BLaER1 treated with 17β-estradiol and CSF1 and Interleukin-3, amounts not matched to agents 10 nM and 100 nM (cell line): ENCODE results near the gene YIF1A.

Experiments used
- H3K27ac ChIP-seq, 11 experiments: shearing (Covaris generic); formaldehyde crosslinking; 2 replicates each; pipeline ENCODE4 v1.8.1; 2022
- H3K27me3 ChIP-seq, 11 experiments: shearing (Covaris generic); formaldehyde crosslinking; 2 replicates each; pipeline ENCODE4 v1.8.1; 2022
- H3K36me3 ChIP-seq, 11 experiments: shearing (Covaris generic); formaldehyde crosslinking; 2 replicates each; pipeline ENCODE4 v1.8.1; 2022
- H3K4me1 ChIP-seq, 10 experiments: shearing (Covaris generic); formaldehyde crosslinking; 2 replicates each; pipeline ENCODE4 v1.8.1; 2022
- H3K4me2 ChIP-seq, 11 experiments: shearing (Covaris generic); formaldehyde crosslinking; 2 replicates each; pipeline ENCODE4 v1.8.1; 2022
- H3K4me3 ChIP-seq, 10 experiments: shearing (Covaris generic); formaldehyde crosslinking; 2 replicates each; pipeline ENCODE4 v1.8.1; 2022
- H3K9ac ChIP-seq, 11 experiments: shearing (Covaris generic); formaldehyde crosslinking; 2 replicates each; pipeline ENCODE4 v1.8.1; 2022
- H3K9me3 ChIP-seq, 11 experiments: shearing (Covaris generic); formaldehyde crosslinking; replicated peaks in 1 of 11; 2 replicates each; pipeline ENCODE4 v1.8.1; 2022
- H4K20me1 ChIP-seq, 11 experiments: shearing (Covaris generic); formaldehyde crosslinking; 2 replicates each; pipeline ENCODE4 v1.8.1; 2022
- Cebpa-rat ChIP-seq, 11 experiments: shearing (Covaris generic); IDR thresholded peaks; 2 replicates each; pipeline ENCODE4 v1.8.1; 2022

Gene YIF1A

DNA sequence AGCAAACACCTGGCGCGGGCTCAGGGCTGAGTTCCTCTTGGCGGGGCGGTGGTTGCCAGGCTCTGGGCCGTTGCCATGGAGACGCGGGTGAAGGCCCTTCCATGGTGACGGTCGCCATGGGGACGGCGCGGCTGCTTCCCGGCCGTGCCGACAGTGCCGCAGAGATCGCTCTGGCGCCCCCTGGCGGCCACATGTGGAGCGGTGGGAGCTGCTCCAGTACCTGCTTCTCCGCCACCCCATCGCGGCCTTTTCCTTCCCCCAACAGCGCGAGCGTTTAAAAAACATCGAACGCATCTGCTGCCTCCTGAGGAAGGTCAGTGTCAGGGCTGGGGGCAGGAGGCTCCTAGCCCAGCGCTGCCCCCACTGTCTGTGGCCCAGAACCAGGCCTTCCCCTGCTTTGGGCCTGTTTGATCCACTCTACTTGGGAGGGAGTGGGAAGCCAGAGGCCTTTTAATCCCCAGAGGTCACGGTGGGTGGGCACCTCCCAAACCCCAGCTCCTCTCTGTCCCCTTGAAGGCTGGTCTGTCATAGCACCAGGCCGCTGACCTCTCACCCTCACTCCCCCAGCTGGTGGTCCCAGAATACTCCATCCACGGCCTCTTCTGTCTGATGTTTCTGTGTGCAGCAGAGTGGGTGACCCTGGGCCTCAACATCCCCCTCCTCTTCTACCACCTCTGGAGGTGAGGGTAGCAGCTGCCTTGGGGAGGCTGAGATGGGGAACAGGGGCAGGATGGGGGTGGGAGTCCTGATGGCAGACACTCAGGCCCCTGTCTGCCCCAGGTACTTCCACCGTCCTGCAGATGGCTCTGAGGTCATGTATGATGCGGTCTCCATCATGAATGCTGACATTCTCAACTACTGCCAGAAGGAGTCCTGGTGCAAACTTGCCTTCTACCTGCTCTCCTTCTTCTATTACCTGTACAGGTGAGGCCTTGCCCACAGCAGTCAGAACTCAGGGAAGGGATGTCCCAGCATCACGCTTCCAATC is 6.2 kb downstream of the YIF1A start:
- Histone ChIP-seq H3K27me3 (peaks cover 0 to 20% (median 11%) of the 10 kb centered on the region in 11 experiments; a peak in 13 of 22 replicates), H4K20me1 (peaks cover 12 to 94% (median 49%) of the 10 kb centered on the region in 11 experiments), H3K4me2 (peak overlapping the region; percentile 16 to 86 (median 65)), H3K27ac (peak overlapping the region in 3 of 11 experiments; percentile 18 to 49 (median 25); a peak in 3 of 22 replicates), H3K4me3 (no peak overlapping the region), H3K9ac (peak overlapping the region in 9 of 11 experiments; percentile 16 to 62 (median 47); a peak in 12 of 22 replicates), H3K4me1 (peaks cover 20 to 67% (median 51%) of the 10 kb centered on the region in 10 experiments), H3K36me3 (peaks cover 0 to 30% (median 14%) of the 10 kb centered on the region in 11 experiments; a peak in 14 of 22 replicates), H3K9me3 (no peaks in the 10 kb centered on the region)
- TF ChIP-seq Cebpa-rat (IDR thresholded peaks at IDR 0.05): no peak

DNA sequence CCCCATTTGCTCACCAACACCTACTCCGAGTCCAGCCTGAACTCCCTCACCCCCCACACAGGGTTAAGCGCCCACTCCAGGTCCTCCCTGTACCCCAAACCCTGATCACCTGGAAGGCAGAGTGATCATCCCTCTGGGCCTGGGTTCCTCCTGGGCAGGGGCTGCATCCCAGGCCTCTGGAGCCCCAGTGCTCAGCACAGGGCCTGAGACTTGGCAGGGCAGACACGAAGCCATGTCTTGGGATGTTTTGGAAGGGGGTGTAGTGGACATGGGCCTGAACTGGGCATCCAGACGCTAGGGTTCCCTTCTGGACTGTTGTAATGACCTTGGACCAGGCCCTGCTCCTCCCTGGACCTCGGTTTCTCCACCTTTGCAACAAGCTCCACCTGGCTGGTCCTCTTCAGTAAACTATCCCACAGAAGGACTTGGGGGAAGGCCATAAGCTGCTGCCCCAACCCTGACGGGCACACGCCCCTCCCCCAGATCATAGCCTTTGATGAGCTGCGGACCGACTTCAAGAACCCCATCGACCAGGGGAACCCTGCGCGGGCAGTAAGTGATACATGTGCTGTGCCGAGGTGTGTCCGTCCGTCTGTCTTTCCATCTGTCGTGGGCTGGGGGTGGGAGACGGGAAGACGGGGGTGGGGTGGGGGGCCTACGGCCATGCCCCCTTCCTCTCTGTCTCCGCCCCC is 7.0 kb downstream of the YIF1A start:
- Histone ChIP-seq H3K27me3 (peaks cover 0 to 20% (median 11%) of the 10 kb centered on the region in 11 experiments; a peak in 13 of 22 replicates), H3K4me2 (peak overlapping the region in 10 of 11 experiments; percentile 18 to 79 (median 70); a peak in 17 of 22 replicates), H4K20me1 (peaks cover 21 to 94% (median 57%) of the 10 kb centered on the region in 11 experiments), H3K4me3 (no peak overlapping the region), H3K9ac (peak overlapping the region in 2 of 11 experiments; percentile 35 to 37; a peak in 2 of 22 replicates), H3K4me1 (peaks cover 20 to 67% (median 51%) of the 10 kb centered on the region in 10 experiments), H3K36me3 (peaks cover 0 to 30% (median 14%) of the 10 kb centered on the region in 11 experiments; a peak in 14 of 22 replicates), H3K9me3 (no peaks in the 10 kb centered on the region), H3K27ac (peak overlapping the region in 6 of 11 experiments; percentile 5 to 63 (median 48); a peak in 6 of 22 replicates)
- TF ChIP-seq Cebpa-rat (IDR thresholded peaks at IDR 0.05): no peak

- Histone ChIP-seq H3K36me3 (peaks cover 5 to 29% (median 18%) of the 10 kb centered on the region in 11 experiments), H3K9ac (0 out of 22 replicates have a peak overlapping the region, but pooled peaks of 1 of the 11 experiments have one; percentile 2), H3K4me2 (peak overlapping the region in 8 of 11 experiments; percentile 21 to 79 (median 56); a peak in 12 of 22 replicates), H3K9me3 (no peaks in the 10 kb centered on the region), H3K27me3 (peaks cover 0 to 20% (median 11%) of the 10 kb centered on the region in 11 experiments; a peak in 13 of 22 replicates), H3K4me1 (peaks cover 17 to 72% (median 57%) of the 10 kb centered on the region in 10 experiments), H3K27ac (peak overlapping the region in 1 of 11 experiments; percentile 55; a peak in 1 of 22 replicates), H4K20me1 (peaks cover 29 to 94% (median 65%) of the 10 kb centered on the region in 11 experiments), H3K4me3 (no peak overlapping the region)
- no peak for TF ChIP-seq Cebpa-rat (IDR thresholded peaks at IDR 0.05)
These were observed 7.9 kb downstream of the YIF1A start for GRCh38 chr11:66281001-66281400.

- Histone ChIP-seq H3K4me3 (no peak overlapping the region), H3K4me1 (peaks cover 18 to 74% (median 61%) of the 10 kb centered on the region in 10 experiments), H3K9ac (0 out of 22 replicates have a peak overlapping the region, but pooled peaks of 1 of the 11 experiments have one; percentile 2), H3K9me3 (no peaks in the 10 kb centered on the region), H3K36me3 (peaks cover 10 to 30% (median 24%) of the 10 kb centered on the region in 11 experiments), H3K4me2 (peak overlapping the region in 9 of 11 experiments; percentile 21 to 79 (median 50); a peak in 17 of 22 replicates), H3K27ac (no peak overlapping the region), H4K20me1 (peaks cover 34 to 94% (median 70%) of the 10 kb centered on the region in 11 experiments), H3K27me3 (peaks cover 0 to 20% (median 11%) of the 10 kb centered on the region in 11 experiments; a peak in 13 of 22 replicates)
- TF ChIP-seq Cebpa-rat (IDR thresholded peaks at IDR 0.05): no peak
These were observed 8.5 kb downstream of the YIF1A start for GRCh38 chr11:66280428-66280827.

GRCh38 chr11:66279092-66279734 is 9.7 kb downstream of the YIF1A start:
- Histone ChIP-seq H3K4me3 (no peak overlapping the region), H3K9me3 (no peaks in the 10 kb centered on the region), H3K4me2 (peak overlapping the region in 7 of 11 experiments; percentile 92 to 99 (median 98); a peak in 11 of 22 replicates), H3K27ac (no peak overlapping the region), H3K27me3 (peaks cover 0 to 20% (median 11%) of the 10 kb centered on the region in 11 experiments; a peak in 13 of 22 replicates), H3K4me1 (peaks cover 21 to 73% (median 66%) of the 10 kb centered on the region in 10 experiments), H3K9ac (no peak overlapping the region), H4K20me1 (peaks cover 45 to 93% (median 77%) of the 10 kb centered on the region in 11 experiments), H3K36me3 (peaks cover 21 to 28% (median 24%) of the 10 kb centered on the region in 11 experiments)
- no peak for TF ChIP-seq Cebpa-rat (IDR thresholded peaks at IDR 0.05)

DNA sequence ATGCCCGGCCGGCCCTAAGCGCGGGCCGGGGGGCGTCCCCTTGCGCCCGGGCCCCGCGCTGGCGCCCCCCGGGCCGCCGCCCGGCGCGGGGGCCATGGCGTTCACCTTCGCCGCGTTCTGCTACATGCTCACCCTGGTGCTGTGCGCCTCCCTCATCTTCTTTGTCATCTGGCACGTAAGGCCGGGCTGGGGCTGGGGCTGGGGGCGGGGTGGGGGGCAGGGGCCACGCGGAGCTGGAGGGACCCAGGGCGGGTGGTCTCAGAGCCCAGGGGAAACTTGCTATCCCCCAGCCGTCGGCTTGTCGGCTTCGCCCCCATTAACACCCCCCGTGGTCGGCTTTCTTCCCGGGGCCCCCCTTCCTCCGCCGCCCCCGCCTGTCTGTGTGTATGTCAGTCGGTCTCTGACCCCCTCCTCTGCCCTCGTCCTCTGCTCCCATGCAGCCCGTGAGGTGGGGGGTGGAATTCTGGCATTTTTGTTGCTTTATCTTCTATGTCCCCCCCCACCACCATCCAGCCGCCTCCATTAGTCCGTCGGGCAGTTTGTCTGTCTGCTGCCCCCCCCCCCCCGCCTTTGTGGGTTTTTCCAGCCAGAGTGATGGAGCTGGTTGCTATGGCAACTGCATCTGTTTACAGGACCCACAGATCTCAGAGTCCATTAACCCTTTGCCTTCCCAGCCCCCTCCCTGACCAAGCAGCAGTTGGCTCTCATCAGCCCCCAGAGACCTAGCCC is 10.4 kb downstream of the YIF1A start:
- peaks cover 21 to 73% (median 66%) of the 10 kb centered on the region in 10 experiments for H3K4me1 ChIP-seq
- peaks cover 52 to 96% (median 84%) of the 10 kb centered on the region in 11 experiments for H4K20me1 ChIP-seq
- H3K4me2 ChIP-seq: peak overlapping the region; percentile 92 to 99 (median 97)
- H3K27ac ChIP-seq: no peak overlapping the region
- peak overlapping the region; percentile 29 to 75 (median 58); a peak in 15 of 22 replicates for H3K9ac ChIP-seq
- no peaks in the 10 kb centered on the region for H3K9me3 ChIP-seq
- peaks cover 28 to 33% (median 29%) of the 10 kb centered on the region in 11 experiments for H3K36me3 ChIP-seq
- H3K27me3 ChIP-seq: peaks cover 0 to 20% (median 11%) of the 10 kb centered on the region in 11 experiments; a peak in 13 of 22 replicates
- TF ChIP-seq Cebpa-rat (IDR thresholded peaks at IDR 0.05): no peak
- peak overlapping the region; percentile 39 to 64 (median 54); a peak in 19 of 20 replicates for H3K4me3 ChIP-seq
